Measurements from ENCODE around the gene PROK1. TPM values are rescaled to one million over a fixed set of nuclear protein-coding genes. Genes with fewer than 3 reads are reported as not detected.

PROK1 gene
- total RNA-seq, 2 experiments from 2014 or later = not detected

GRCh38 chr1:110464340-110464739 is 13.4 kb downstream of the PROK1 start:
- Histone ChIP-seq H4K20me1 (ENCODE audit: insufficient read depth, low read length) (no peaks in the 10 kb centered on the region), H3K27ac (ENCODE audit: low read depth, low read length, poor library complexity, severe bottlenecking) (no peak overlapping the region), H3K4me2 (ENCODE audit: low read length) (no peak overlapping the region), H3K4me1 (ENCODE audit: insufficient read depth, low read length, poor library complexity, severe bottlenecking) (peaks cover 2% of the 10 kb centered on the region), H3K36me3 (ENCODE audit: insufficient read depth, low read length) (no peaks in the 10 kb centered on the region), H3K9me2 (ENCODE audit: insufficient read depth, low read length) (no peaks in the 10 kb centered on the region), H3K4me3 (ENCODE audit: low read depth, low read length, poor library complexity, severe bottlenecking) (no peak overlapping the region), H3K79me2 (ENCODE audit: insufficient read depth, low read depth, low read length) (no peaks in the 10 kb centered on the region), H2AFZ (ENCODE audit: low read length) (no peak overlapping the region), H3K9me3 (ENCODE audit: low read length) (no peaks in the 10 kb centered on the region)
- no TSS peak for BruUV-seq (replicated peaks)
- TF ChIP-seq CTCF (conservative IDR thresholded peaks at IDR 0.05; ENCODE audit: low read length) (no peak), EZH2phosphoT487 (IDR thresholded peaks at IDR 0.05; ENCODE audit: borderline replicate concordance, low read depth, low read length) (no peak)
- CTCF ChIA-PET (ENCODE audit: unreplicated experiment) = interaction anchor here (0.6 to 2.9 kb wide), 3 partner anchors 32 to 813 kb away, joined by 3 to 9 read pairs (median 3); no protein-coding TSS in a partner anchor
- POLR2A ChIA-PET = interaction anchor here (1.1 kb wide), 1 partner anchor 9 kb away, joined by 3 read pairs; no protein-coding TSS in a partner anchor
- no peak for DNase-seq (ENCODE audit: low spot score)
- intact Hi-C loops (cut with micrococcal nuclease; ENCODE audit: unreplicated experiment) = no loop called here

- no peak for TF ChIP-seq EZH2phosphoT487 (IDR thresholded peaks at IDR 0.05; ENCODE audit: borderline replicate concordance, low read depth, low read length)
- TF ChIP-seq CTCF (conservative IDR thresholded peaks at IDR 0.05; ENCODE audit: low read length) = 0 out of 2 replicates have a peak, but pooled peaks have one; percentile 24
- ChIA-PET CTCF (ENCODE audit: unreplicated experiment) (interaction anchor here (0.7 to 2.9 kb wide), 2 partner anchors 31 to 131 kb away, joined by 3 to 9 read pairs; no protein-coding TSS in a partner anchor), POLR2A (no interaction called here)
- Histone ChIP-seq H3K36me3 (ENCODE audit: insufficient read depth, low read length) (no peaks in the 10 kb centered on the region), H3K4me3 (ENCODE audit: low read depth, low read length, poor library complexity, severe bottlenecking) (no peak overlapping the region), H3K4me1 (ENCODE audit: insufficient read depth, low read length, poor library complexity, severe bottlenecking) (no peaks in the 10 kb centered on the region), H3K79me2 (ENCODE audit: insufficient read depth, low read depth, low read length) (no peaks in the 10 kb centered on the region), H3K9me2 (ENCODE audit: insufficient read depth, low read length) (no peaks in the 10 kb centered on the region), H4K20me1 (ENCODE audit: insufficient read depth, low read length) (no peaks in the 10 kb centered on the region), H2AFZ (ENCODE audit: low read length) (no peak overlapping the region), H3K4me2 (ENCODE audit: low read length) (no peak overlapping the region), H3K27ac (ENCODE audit: low read depth, low read length, poor library complexity, severe bottlenecking) (no peak overlapping the region), H3K9me3 (ENCODE audit: low read length) (no peaks in the 10 kb centered on the region)
- intact Hi-C loops (cut with micrococcal nuclease; ENCODE audit: unreplicated experiment) = no loop called here
- BruUV-seq (replicated peaks) = no TSS peak
- no peak for DNase-seq (ENCODE audit: low spot score)
Measured at GRCh38 chr1:110465038-110465813, 14.3 kb downstream of the PROK1 start.

Measured in OCI-LY7 (cell line).